ENCODE measurements around the gene MTRFR.

The MTRFR gene

DNA sequence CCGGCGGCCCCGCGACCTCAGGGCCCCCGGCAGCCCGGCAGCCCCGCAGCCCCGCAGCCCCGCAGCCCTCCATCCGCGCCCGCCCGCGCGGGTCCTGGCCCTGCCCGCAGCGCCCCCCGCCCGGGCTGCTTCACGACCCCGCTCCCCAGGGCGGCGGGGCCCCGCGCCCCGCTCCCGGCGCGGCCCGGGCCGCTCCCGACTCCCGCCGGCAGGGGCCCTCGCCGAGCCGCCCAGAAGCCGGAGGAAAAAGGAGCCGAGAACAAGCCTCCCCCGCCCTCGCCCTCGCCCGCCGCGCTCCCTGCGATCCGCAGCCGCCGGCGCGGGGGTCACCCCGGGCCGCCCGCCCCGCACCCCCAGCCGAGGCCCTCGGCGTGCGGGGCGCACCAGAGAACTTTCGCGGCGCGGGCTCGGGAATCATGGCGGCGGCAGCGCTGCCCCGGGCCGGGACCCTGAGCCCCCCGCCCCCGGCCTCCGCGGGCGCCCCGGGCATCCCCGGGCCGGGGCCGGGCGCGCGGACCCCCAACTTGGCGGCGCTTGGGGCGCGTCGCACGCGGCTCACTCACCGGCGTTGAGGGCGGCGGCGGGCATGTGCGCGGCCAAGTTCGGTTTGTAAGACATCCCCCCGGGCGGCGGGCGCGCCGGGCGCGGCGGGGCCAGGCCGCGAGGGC, 37.9 kb downstream of the MTRFR start:
- H3K27ac Mint-ChIP-seq = no peak overlapping the region
- peaks cover 9% of the 10 kb centered on the region for H3K36me3 Mint-ChIP-seq (ENCODE audit: low read depth)
- no peak overlapping the region for H3K4me3 Mint-ChIP-seq
- H3K9me3 Mint-ChIP-seq = no peaks in the 10 kb centered on the region
- H3K4me1 Mint-ChIP-seq = peaks cover 46% of the 10 kb centered on the region
- TF ChIP-seq, protein P1, sequence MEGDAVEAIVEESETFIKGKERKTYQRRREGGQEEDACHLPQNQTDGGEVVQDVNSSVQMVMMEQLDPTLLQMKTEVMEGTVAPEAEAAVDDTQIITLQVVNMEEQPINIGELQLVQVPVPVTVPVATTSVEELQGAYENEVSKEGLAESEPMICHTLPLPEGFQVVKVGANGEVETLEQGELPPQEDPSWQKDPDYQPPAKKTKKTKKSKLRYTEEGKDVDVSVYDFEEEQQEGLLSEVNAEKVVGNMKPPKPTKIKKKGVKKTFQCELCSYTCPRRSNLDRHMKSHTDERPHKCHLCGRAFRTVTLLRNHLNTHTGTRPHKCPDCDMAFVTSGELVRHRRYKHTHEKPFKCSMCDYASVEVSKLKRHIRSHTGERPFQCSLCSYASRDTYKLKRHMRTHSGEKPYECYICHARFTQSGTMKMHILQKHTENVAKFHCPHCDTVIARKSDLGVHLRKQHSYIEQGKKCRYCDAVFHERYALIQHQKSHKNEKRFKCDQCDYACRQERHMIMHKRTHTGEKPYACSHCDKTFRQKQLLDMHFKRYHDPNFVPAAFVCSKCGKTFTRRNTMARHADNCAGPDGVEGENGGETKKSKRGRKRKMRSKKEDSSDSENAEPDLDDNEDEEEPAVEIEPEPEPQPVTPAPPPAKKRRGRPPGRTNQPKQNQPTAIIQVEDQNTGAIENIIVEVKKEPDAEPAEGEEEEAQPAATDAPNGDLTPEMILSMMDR (IDR thresholded peaks at IDR 0.05) = no peak
- DNase-seq = peak; percentile 84
- peaks cover 4% of the 10 kb centered on the region for H3K27me3 Mint-ChIP-seq (ENCODE audit: low read depth, poor library complexity)

DNA sequence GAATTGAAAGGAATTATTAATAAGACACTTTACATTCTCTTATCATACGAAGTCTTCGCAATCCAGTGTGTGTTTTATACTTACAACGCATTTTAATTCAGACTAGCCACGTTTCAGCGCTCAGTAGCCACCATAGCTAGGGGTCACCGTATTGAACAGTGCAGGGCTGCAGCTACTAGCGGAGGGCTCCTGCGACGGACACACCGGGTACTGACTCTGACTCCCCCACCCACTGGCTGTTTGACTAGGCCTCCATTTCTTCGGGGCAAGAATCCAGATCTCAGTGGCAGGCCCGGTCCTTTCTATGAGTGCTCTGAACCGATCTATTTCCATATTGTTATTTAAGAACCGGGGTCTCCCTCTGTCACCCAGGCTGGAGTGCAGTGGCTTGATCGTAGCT, 39.9 kb downstream of the MTRFR start:
- Mint-ChIP-seq H3K27ac (peak overlapping the region; percentile 52), H3K9me3 (no peaks in the 10 kb centered on the region)

DNA sequence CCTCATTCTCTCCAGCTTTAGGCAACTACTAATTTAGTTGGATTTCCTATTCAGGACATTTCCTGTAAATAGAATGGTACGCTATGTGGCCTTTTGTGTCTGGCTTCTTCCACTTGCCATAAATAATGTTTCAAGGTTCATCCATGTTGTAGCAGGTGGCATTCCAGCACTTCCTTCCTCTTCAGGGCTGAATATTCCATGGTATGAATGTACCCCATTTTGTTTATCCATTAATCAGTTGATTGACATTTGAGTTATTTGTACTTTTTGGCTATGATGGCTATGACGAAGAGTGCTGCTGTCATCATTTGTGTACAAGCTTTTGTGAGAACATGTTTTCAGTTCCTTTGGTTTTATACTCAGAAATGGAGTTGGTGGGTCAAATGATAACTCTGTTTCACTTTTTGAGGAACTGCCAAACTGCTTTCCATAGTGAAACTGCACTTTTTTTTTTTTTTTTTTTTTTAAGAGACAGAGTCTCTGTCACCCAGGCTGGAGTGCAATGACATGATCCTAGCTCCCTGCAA, 44.9 kb downstream of the MTRFR start:
- Mint-ChIP-seq H3K4me1 (peaks cover 5% of the 10 kb centered on the region), H3K27me3 (ENCODE audit: low read depth, poor library complexity) (peaks cover 4% of the 10 kb centered on the region), H3K27ac (no peak overlapping the region), H3K9me3 (no peaks in the 10 kb centered on the region), H3K36me3 (ENCODE audit: low read depth) (no peaks in the 10 kb centered on the region), H3K4me3 (no peak overlapping the region)
- TF ChIP-seq, protein P1 (IDR thresholded peaks at IDR 0.05) = no peak
- no peak for DNase-seq

More for the DNA sequence above, 39.9 kb downstream of the MTRFR start:
- Mint-ChIP-seq H3K27me3 (ENCODE audit: low read depth, poor library complexity) (peaks cover 4% of the 10 kb centered on the region), H3K4me1 (peaks cover 33% of the 10 kb centered on the region), H3K36me3 (ENCODE audit: low read depth) (no peaks in the 10 kb centered on the region), H3K4me3 (peak overlapping the region; percentile 86)
- TF ChIP-seq, protein P1 (IDR thresholded peaks at IDR 0.05) = no peak
- DNase-seq = no peak

DNA sequence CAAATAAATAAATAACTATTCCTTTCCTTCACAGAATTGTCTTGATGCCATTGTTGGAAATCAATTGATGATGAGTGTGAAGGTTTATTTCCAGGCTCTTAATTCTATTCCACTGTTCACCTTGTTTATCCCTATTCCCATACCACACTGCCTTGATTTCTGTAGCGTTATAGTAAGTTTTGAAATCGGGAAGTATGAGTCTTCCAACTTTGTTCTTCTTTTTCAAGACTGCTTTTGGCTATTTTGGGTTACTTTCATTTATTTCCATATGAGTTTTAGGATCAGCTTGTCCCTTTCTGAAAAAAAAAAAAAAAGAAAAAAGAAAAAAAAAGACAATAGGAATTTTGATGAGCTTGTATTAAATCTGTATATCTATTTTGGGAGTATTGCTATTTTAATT, 47.7 kb downstream of the MTRFR start:
- no peaks in the 10 kb centered on the region for H3K4me1 Mint-ChIP-seq
- H3K4me3 Mint-ChIP-seq = no peak overlapping the region
- TF ChIP-seq, protein P1 (IDR thresholded peaks at IDR 0.05) = no peak
- no peaks in the 10 kb centered on the region for H3K9me3 Mint-ChIP-seq
- DNase-seq = no peak
- H3K27me3 Mint-ChIP-seq (ENCODE audit: low read depth, poor library complexity) = no peaks in the 10 kb centered on the region
- no peak overlapping the region for H3K27ac Mint-ChIP-seq
- H3K36me3 Mint-ChIP-seq (ENCODE audit: low read depth) = no peaks in the 10 kb centered on the region

DNA sequence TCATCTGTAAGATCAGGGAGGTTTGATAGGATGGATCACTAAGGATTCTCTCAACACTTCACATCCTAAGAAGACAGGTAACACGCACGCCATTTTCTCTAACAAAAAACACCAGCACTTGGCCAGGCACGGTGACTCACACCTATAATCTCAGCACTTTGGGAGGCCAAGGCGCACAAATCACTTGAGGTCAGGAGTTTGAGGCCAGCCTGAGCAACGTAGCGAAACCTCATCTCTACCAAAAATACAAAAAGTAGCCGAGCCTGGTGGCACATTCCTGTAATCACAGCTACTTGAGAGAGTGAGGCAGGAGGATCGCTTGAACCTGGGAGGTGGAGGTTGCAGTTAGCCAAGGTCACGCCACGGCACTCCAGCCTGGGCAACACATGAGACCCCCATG, 48.9 kb downstream of the MTRFR start:
- no peak overlapping the region for H3K4me3 Mint-ChIP-seq
- TF ChIP-seq, protein P1 (IDR thresholded peaks at IDR 0.05) = no peak
- H3K36me3 Mint-ChIP-seq (ENCODE audit: low read depth) = no peaks in the 10 kb centered on the region
- DNase-seq = no peak
- H3K27ac Mint-ChIP-seq = no peak overlapping the region
- H3K4me1 Mint-ChIP-seq = peaks cover 5% of the 10 kb centered on the region
- H3K27me3 Mint-ChIP-seq (ENCODE audit: low read depth, poor library complexity) = peaks cover 3% of the 10 kb centered on the region
- H3K9me3 Mint-ChIP-seq = no peaks in the 10 kb centered on the region

DNA sequence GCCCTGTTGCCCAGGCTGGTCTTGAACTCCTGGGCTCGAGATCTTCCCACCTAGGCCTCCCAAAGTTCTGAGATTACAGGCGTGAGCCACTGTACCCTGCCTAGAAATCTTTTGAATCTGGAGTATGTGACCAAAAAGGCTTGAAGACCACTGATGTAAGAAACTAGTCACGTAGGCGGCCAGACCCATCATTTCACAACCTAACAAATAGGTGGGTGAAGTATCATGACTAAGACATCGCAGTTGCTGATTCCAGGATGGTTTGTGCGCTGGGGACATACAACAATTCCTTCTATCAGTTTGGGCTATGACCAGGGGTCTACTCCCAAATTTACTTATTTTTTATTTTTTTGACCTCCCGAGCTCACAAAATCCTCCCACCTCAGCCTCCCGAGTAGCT, 50.2 kb downstream of the MTRFR start:
- Mint-ChIP-seq H3K9me3 (no peaks in the 10 kb centered on the region), H3K4me1 (peaks cover 5% of the 10 kb centered on the region), H3K27me3 (ENCODE audit: low read depth, poor library complexity) (peaks cover 3% of the 10 kb centered on the region), H3K36me3 (ENCODE audit: low read depth) (peaks cover 1% of the 10 kb centered on the region), H3K4me3 (no peak overlapping the region), H3K27ac (no peak overlapping the region)
- TF ChIP-seq, protein P1 (IDR thresholded peaks at IDR 0.05) = no peak
- no peak for DNase-seq

Data from nephron progenitor cell (in vitro differentiated cells).